Breast epithelium (tissue), 3 donors: ENCODE measurements around the gene SYT1.

Experiments
- CTCF ChIP-seq, 3 donors: fragments of 450-650 bp; IDR thresholded peaks; one replicate each; pipeline ENCODE4 v1.5.1; 2016 to 2017; ENCODE audit warnings: antibody characterized with exemption in 3 of 3, mild to moderate bottlenecking in 3 of 3, moderate library complexity in 3 of 3
- POLR2AphosphoS5 ChIP-seq, 3 donors: sonication (generic); formaldehyde crosslinking; IDR thresholded peaks; one replicate each; pipeline ENCODE4 v1.6.1; 2017; ENCODE audit warnings: antibody characterized with exemption in 3 of 3

- TF ChIP-seq CTCF (IDR thresholded peaks at IDR 0.05) (no peak), POLR2AphosphoS5 (IDR thresholded peaks at IDR 0.05) (no peak)
Measured at GRCh38 chr12:79238246-79238645, 373.7 kb downstream of the SYT1 start.
